Mucosa of descending colon (tissue), 3 donors: ENCODE results near the gene MKNK2. TPM values are rescaled to one million over a fixed set of nuclear protein-coding genes. Genes with fewer than 3 reads are reported as not detected.

Experiments used
- ATAC-seq: fragments of 200-7000 bp; cut with Tn5 transposase; one replicate; pipeline ENCODE4 v1.9.1; 2020; ENCODE audit warnings: mild to moderate bottlenecking, moderate library complexity
- DNase-seq, 3 donors: peaks; one replicate each; pipeline ENCODE4 v3.0.0-alpha.2; 2020
- H3K36me3 ChIP-seq: fragments of 200-600 bp; one replicate; pipeline ENCODE4 v1.8.0; 2021; ENCODE audit warnings: low read depth, mild to moderate bottlenecking
- H3K4me1 ChIP-seq: fragments of 200-600 bp; one replicate; pipeline ENCODE4 v1.8.0; 2021; ENCODE audit warnings: low read depth, mild to moderate bottlenecking
- H3K4me3 ChIP-seq: fragments of 200-600 bp; one replicate; pipeline ENCODE4 v1.8.0; 2021; ENCODE audit warnings: mild to moderate bottlenecking
- H3K9me3 ChIP-seq: fragments of 200-600 bp; one replicate; pipeline ENCODE4 v1.8.0; 2021; ENCODE audit warnings: mild to moderate bottlenecking
- CTCF ChIP-seq: fragments of 200-600 bp; IDR thresholded peaks from one replicate; pipeline ENCODE4 v1.8.0; 2022; ENCODE audit warnings: antibody characterized with exemption, mild to moderate bottlenecking
- intact Hi-C, 2 donors: fragments of 100-400 bp; cut with DNase I in 1 of 2; cut with micrococcal nuclease in 1 of 2; formaldehyde crosslinking; loops; one replicate each; pipeline versions ENCODE4 v1.11.0 to v1.11.1; 2022; cut with DNase I, micrococcal nuclease
- total RNA-seq, 3 donors: library from RNA; stranded (reverse); fragmentation: NEBNext Ultra II Directional in 2 of 3; extraction: Animal tissue kit (Norgen Biotek cat#: 25700) in 2 of 3; gene quantifications; one replicate each; pipeline versions ENCODE4 v1.2.1 to v1.2.4, GENCODE V29; 2021 to 2023
- donor health status: DM: no; HTN: no; CAD: no; lungs with moderate emphysema.
- donor health status: DM: no; HTN: no; CAD: no.
- donor health status: DM: no; HTN: yes; CAD: no.

MKNK2 gene
- total RNA-seq, 3 donors from 2014 or later, result 252 to 330 (median 304) TPM

DNA sequence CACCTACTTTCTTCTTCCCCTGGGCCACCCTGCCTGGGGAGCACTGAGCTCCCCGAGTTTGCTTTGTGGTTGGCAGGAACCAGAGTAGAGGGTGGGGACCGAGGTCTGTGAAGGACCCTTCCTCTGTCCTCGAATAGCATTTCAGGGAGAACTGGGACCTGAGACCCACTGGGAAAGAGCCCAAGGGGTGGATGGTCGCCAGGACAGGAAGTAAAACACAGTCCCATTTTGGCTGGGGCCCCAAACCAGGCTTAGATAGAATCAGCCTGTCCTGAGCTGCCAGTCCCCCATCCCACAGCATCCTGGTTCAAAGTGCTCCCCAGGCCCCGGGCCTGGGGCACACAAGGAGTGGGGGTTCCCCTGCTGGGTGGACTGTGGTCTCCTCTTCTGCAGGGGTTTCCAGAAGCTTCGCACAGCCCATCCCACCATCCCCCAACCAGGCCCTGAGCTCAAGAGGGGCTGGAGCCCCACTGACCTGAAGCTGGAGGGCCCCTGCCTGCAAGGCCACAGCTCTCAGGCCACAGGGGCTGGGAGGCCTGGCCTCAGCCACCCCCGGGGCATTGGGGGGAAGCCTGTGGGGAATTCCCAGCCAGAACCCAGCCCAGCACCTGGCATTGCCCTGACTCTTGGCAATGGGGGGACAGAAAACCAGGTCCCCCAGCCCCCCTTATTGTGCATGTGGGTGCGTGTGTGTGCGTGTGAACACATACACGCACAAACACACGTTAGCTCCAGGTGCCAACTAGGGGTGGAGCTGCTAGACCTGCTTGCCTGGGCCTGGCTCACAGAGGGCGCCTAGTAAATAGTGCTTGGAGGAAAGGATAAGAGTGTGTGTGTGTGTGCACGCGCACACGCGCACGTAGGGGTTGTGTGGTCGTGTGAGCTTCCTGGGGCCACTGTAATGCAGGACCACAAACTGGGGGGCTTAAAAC is 995 bp upstream of the MKNK2 start:
- intact Hi-C loops, result no loop called here
- H3K4me3 ChIP-seq, result no peak overlapping the region
- DNase-seq (peak; percentile 73 to 81 (median 80)), ATAC-seq (peak; percentile 19)
- H3K9me3 ChIP-seq, result no peaks in the 10 kb centered on the region
- no peaks in the 10 kb centered on the region for H3K36me3 ChIP-seq
- peaks cover 69% of the 10 kb centered on the region for H3K4me1 ChIP-seq
- no peak for TF ChIP-seq CTCF

GRCh38 chr19:2050349-2050990 is 574 bp downstream of the MKNK2 start:
- no peak for TF ChIP-seq CTCF
- no peaks in the 10 kb centered on the region for H3K36me3 ChIP-seq
- peak in 1 of 3 donors; percentile 77 for DNase-seq
- no peaks in the 10 kb centered on the region for H3K9me3 ChIP-seq
- peak; percentile 5 for ATAC-seq
- H3K4me3 ChIP-seq, result peak overlapping the region; percentile 91
- H3K4me1 ChIP-seq, result peaks cover 65% of the 10 kb centered on the region
- intact Hi-C loops, result no loop called here

- DNase-seq (peak; percentile 88 to 92 (median 89)), ATAC-seq (peak; percentile 66)
- Histone ChIP-seq H3K9me3 (no peaks in the 10 kb centered on the region), H3K4me3 (peak overlapping the region; percentile 91), H3K36me3 (no peaks in the 10 kb centered on the region), H3K4me1 (peaks cover 64% of the 10 kb centered on the region)
- TF ChIP-seq CTCF, result no peak
- intact Hi-C loops, result no loop called here
These were observed 1.2 kb downstream of the MKNK2 start for GRCh38 chr19:2049741-2050348.

DNA sequence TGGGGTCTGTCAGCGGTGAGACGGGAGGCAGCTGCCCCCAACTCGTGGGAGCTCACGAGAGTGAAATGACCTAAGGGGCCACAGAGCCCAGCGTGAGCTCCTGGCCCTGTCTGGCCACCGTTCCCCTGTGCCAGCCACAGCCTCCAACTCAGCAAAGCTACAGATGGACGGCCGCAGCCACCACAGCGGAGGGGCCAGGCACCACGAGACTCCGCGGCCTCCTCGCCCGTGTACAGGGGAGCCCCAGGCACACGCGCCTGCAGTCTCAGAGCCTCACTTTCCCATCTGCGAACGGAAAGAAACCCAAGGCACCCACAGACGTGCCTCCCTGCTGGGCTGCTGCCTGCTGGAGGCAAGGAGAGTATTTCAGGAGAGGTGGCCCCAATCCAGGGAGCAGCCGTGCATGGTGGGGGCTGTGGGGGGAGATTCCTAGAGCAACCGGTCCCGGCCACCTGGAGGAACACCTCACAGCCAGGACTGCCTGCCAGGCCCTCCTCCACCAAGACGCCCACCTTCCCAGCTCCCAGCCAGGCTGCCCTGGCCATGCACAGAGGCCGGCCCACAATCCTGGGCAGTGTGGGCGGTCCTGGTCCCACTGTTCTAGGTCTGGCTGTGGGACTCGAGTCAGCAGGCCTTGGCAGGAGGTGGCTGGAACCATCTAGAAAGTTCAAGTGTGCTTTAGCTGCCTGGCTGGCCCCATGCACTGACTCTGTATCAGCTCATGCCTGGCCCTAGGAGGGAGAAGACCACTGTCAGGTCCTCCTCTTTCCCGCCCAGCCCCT is 1.9 kb downstream of the MKNK2 start:
- intact Hi-C loops, result no loop called here
- no peak for TF ChIP-seq CTCF
- H3K4me1 ChIP-seq, result peaks cover 65% of the 10 kb centered on the region
- H3K36me3 ChIP-seq, result no peaks in the 10 kb centered on the region
- peak in 2 of 3 donors; percentile 48 to 73 for DNase-seq
- no peaks in the 10 kb centered on the region for H3K9me3 ChIP-seq
- no peak for ATAC-seq
- H3K4me3 ChIP-seq, result peak overlapping the region; percentile 91
